DMS114 treated with DMSO at 0.1 percent for 48 hours (cell line): ENCODE results near the gene CCNT2.
"Not testable (repeated sequence)": the region's sequence is repeated elsewhere in the genome, so short reads cannot be mapped to it uniquely, and the experiment has no call there.

Experiments used
- DNase-seq: peaks from one replicate; lab custom pipeline; 2025; ENCODE audit not compliant: unreplicated experiment; lab: John Stamatoyannopoulos, UW

The CCNT2 gene

GRCh38 chr2:134917888-134918525 lies 615 bp upstream of the CCNT2 start:
- peak; percentile 94 for DNase-seq

GRCh38 chr2:134919341-134920210 lies 954 bp downstream of the CCNT2 start:
- no peak for DNase-seq

GRCh38 chr2:134924912-134925311 lies 6.3 kb downstream of the CCNT2 start:
- DNase-seq: no peak

- no peak for DNase-seq
Measured at GRCh38 chr2:134926231-134926931, 7.8 kb downstream of the CCNT2 start.

DNA sequence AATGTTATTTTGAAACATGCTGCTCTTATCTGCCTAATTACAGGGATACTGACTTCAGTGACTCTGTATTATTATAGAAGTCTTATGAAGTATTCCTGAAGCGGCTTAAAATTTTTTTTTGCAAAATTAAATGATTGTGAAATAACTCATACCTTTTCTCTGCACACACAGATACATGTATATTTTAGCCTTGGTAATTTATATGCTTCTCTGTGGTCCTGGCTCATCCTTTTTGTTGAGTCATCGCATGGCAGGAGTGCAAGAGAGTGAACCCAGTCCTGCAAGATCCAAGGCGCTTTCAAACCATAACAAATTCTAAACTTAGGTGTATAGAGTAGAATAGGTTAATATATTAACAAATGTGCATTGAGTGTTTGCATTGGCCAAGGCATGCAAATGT lies 8.6 kb downstream of the CCNT2 start:
- no peak for DNase-seq

GRCh38 chr2:134932864-134933526 lies 14.4 kb downstream of the CCNT2 start:
- no peak for DNase-seq

DNA sequence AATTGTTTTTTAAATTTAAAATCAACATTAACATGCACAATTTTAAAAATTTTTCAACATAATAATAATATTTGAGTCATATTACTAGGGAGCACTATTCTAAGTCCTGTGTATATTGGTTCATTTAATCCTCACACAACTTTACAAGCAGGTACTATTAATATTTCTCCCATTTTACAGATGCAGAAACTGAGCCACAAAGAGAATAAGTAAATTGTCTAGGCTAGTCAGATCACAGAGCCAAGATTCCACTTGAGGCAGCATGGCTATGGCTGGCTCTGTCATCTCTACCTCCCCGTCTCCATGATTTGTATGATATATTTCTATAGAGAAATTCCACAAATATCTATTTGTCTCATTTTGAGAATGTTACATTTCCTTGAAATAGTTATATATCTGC lies 15.1 kb downstream of the CCNT2 start:
- DNase-seq: no peak

- no peak for DNase-seq
Measured at GRCh38 chr2:134934150-134934549, 15.5 kb downstream of the CCNT2 start.

- no peak for DNase-seq
Measured at GRCh38 chr2:134934641-134935040, 16.0 kb downstream of the CCNT2 start.

DNA sequence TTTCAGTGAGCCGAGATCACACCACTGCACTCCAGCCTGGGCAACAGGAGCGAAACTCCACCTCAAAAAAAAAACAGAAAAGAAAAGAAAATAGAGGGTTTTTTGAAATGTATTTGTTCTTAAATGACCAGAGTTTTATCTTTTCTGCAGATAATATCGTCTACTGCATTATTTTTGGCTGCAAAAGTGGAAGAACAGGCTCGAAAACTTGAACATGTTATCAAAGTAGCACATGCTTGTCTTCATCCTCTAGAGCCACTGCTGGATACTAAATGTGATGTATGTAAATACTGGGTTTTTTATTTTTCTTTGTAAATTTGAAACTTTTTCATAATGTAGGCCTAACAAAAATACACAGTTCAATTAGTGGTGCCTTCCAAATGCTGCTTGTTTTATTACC lies 18.1 kb downstream of the CCNT2 start:
- DNase-seq: no peak

GRCh38 chr2:134943540-134943939 lies 24.9 kb downstream of the CCNT2 start:
- no peak for DNase-seq

GRCh38 chr2:134944975-134945374 lies 26.4 kb downstream of the CCNT2 start:
- no peak for DNase-seq

DNA sequence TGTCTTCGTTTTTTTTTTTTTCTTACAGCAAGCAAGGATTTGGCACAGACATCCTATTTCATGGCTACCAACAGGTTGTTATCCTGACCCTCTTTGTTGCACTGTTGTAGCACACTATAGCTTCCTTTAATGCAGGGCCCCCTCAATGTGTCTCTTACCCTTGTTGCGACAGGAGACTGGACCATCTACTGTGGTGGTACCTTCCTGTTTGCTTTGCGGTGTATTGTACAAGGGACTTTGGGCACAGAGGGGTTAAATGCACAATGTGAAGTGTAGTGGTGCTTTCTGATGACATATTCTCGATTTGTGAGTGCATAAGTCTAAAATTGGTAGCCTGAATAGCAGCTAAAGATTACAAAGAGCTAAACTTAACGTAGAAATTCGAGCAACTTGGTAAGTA lies 27.5 kb downstream of the CCNT2 start:
- DNase-seq: no peak

- DNase-seq: no peak
Measured at GRCh38 chr2:134949981-134950708, 31.5 kb downstream of the CCNT2 start.

DNA sequence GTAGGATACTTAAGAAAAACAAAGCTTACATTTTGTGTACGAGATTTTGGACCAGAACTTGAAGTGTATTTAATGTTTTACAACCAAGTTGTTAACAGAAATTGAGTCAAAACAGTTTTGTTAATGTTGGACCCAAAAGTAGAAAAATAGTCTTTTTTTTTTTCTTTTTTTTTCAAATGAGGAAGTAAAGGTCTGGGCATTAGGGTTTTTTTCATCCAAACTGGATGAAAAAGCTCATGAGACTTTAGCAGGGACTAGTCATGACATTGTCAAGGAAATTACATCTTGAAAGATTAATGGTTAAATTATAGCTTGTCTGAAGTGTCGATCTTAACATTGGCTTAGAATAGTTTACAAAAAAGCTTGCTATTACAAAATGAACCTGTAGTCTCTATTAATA lies 32.3 kb downstream of the CCNT2 start:
- no peak for DNase-seq

- DNase-seq: no peak
Measured at GRCh38 chr2:134952608-134953007, 34.0 kb downstream of the CCNT2 start.

- DNase-seq: no peak
Measured at GRCh38 chr2:134954065-134954464, 35.4 kb downstream of the CCNT2 start.

- DNase-seq: no peak
Measured at GRCh38 chr2:134955744-134956143, 37.1 kb downstream of the CCNT2 start.

- DNase-seq: no peak
Measured at GRCh38 chr2:134957477-134957876, 38.9 kb downstream of the CCNT2 start.

DNA sequence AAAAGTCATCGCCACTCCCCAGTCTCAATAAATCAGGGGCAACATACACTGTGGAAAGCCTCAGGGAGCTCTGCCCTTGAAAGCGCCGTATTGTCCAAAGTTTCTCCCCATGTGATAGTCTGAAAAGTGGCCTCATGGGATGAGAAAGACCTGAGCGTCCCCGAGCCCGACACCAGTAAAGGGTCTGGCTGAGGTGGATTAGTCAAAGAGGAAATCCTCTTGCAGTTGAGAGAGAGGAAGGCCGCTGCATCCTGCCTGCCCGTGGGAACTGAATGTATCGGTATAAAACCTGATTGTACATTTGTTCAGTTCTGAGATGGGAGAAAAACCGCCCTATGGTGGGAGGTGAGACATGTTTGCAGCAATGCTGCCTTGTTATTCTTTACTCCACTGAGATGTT lies 48.5 kb downstream of the CCNT2 start:
- DNase-seq: not testable (repeated sequence)
